ENCODE results near the gene LMBR1.
"Not testable (repeated sequence)": the region's sequence is repeated elsewhere in the genome, so short reads cannot be mapped to it uniquely, and the experiment has no call there.

LMBR1 gene

GRCh38 chr7:156759143-156759542, 133.8 kb downstream of the LMBR1 start:
- no peak for DNase-seq (ENCODE audit: low read depth, low spot score)

DNA sequence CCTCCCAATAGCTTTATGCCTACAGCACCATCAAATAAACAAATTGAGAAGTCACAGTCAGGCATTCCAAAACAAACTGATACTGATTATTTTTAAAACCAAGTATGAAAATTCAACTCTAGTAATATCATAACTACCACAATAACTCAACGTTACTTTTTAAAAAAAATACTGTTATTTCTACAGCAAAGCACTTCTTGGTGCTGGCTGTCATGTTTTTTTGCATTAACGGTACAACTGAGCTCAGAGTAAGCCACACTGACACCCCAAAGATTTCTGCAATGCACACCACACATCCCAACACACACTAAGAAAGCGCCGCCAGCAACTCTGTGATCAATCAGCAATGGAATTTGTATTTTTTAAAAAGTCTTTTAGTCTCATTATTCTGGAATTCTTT, 138.8 kb downstream of the LMBR1 start:
- DNase-seq (ENCODE audit: low read depth, low spot score): no peak

DNA sequence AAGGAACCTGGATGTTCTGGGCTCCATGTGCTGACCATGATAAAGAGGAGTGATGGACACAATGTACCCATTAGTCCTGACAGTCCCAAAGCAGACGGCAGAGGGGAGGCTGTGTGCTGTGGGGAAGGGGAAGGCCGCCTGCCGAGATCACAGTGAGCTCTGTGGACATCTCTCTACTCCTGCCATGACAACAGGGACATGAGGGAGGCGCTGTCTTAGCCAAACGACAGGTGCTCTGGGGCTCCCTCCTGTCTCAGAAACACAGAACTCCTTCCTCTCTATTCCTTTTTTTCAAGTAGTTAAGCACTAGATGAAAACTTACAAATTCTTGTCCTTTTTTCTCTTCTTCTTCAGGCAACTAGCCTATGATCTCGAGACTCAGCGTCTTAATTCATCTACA, 139.4 kb downstream of the LMBR1 start:
- DNase-seq (ENCODE audit: low read depth, low spot score): no peak

GRCh38 chr7:156753229-156753560, 139.8 kb downstream of the LMBR1 start:
- no peak for DNase-seq (ENCODE audit: low read depth, low spot score)

DNA sequence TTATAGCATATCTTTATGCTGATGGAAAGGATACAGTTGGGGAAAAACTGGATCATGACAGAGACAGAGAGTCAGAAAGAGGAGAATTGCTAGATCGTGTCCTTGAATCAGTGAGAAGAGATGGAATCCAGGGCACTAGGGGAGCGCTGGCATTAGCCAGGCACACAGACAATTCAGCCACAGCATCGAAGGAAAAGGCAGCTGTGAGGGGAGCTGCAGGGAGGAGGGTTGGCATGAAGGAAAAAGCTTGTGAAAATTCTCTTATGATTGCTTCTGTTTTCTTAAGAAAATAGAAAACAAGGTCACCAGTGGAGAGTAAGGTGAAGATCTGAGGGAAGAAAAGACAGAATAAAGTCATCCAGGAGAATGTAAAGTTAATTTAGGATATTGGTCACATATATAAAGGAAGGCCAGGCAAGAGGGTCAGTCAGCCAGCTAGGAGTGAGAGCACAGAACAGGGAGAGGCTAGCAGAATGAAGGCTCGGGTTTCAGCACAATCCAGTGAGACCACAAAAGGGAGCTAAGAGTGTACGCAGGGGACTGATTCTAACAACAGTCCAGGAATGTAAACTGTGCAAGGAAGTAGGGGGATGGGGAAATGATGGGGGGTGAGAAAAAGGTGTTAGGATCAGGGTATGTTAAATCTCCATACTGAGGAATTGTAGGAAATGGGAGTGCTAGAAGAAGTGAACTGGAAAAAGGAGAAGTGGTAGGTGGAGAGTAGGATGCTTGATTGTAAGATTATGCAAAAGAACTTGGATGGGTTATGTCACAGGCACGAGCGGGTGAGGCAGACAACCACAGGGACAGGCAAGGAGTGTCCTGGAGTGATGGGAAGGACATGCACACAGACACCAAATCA, 140.4 kb downstream of the LMBR1 start:
- no peak for DNase-seq (ENCODE audit: low read depth, low spot score)

GRCh38 chr7:156751319-156751718, 141.7 kb downstream of the LMBR1 start:
- no peak for DNase-seq (ENCODE audit: low read depth, low spot score)

DNA sequence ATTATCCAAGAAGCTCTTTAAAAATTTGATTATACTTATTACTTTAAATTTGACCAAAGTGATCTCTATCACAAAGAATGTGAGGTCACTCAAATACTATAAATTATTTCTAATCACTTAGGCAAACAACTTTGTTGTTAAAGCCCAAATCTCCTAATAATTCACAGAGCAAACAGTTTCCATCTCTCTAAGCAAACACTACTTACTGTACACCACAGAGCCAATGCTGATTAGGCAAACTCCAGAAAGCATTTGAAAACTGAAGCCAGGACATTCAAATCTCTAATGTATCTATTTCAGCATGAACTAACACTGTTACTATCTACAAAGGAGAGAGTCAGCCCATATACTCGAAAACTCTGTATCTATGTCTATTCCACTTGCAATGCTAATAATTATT, 145.3 kb downstream of the LMBR1 start:
- no peak for DNase-seq (ENCODE audit: low read depth, low spot score)

- no peak for DNase-seq (ENCODE audit: low read depth, low spot score)
These were observed 146.1 kb downstream of the LMBR1 start for GRCh38 chr7:156746891-156747290.

- DNase-seq (ENCODE audit: low read depth, low spot score): no peak
These were observed 153.4 kb downstream of the LMBR1 start for GRCh38 chr7:156739596-156739995.

DNA sequence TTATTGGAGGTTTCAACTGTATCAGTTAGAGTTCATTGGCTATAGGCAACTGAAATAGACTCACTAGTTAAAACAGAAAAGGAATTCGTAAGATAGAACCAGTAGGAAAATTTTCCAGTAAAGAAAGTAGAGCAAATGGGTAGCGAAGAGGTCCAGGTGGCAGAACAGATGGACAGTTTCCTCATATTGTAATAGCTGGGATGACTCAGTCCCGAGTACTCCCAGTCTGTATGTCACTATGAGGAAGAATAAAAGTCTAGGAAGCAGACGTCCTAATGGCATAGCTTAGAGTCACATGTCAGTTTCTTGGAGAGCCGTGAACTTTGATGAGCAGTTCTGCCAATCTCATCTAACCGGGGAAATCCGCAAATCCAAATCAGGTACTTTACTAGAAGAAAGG, 157.1 kb downstream of the LMBR1 start:
- no peak for DNase-seq (ENCODE audit: low read depth, low spot score)

GRCh38 chr7:156733638-156734037, 159.3 kb downstream of the LMBR1 start:
- DNase-seq (ENCODE audit: low read depth, low spot score): no peak

- DNase-seq (ENCODE audit: low read depth, low spot score): no peak
These were observed 160.8 kb downstream of the LMBR1 start for GRCh38 chr7:156732091-156732625.

DNA sequence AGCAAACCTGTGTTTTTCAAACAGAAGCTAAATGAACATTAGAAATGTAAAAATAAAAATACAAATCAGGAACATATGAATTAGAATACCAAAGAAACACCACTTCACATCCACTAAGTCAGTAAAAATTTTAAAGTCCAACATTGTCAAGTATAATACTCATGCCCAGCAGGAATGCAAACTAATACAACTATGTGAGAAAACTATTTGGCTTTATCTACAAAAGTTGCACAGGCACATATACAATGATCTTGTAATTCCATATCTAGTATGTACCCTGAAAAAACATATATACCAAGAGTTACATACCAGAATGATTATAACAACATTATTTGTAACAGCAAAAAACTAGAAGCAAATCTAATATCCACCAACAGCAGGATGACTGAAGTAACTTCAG, 161.3 kb downstream of the LMBR1 start:
- DNase-seq (ENCODE audit: low read depth, low spot score): no peak

GRCh38 chr7:156725936-156726335, 167.0 kb downstream of the LMBR1 start:
- no peak for DNase-seq (ENCODE audit: low read depth, low spot score)

GRCh38 chr7:156725073-156725472, 167.9 kb downstream of the LMBR1 start:
- DNase-seq (ENCODE audit: low read depth, low spot score): no peak

- DNase-seq (ENCODE audit: low read depth, low spot score): no peak
These were observed 170.7 kb downstream of the LMBR1 start for GRCh38 chr7:156722043-156722826.

- DNase-seq (ENCODE audit: low read depth, low spot score): no peak
These were observed 189.1 kb downstream of the LMBR1 start for GRCh38 chr7:156703773-156704482.

- no peak for DNase-seq (ENCODE audit: low read depth, low spot score)
These were observed 189.8 kb downstream of the LMBR1 start for GRCh38 chr7:156703209-156703608.

- no peak for DNase-seq (ENCODE audit: low read depth, low spot score)
These were observed 190.6 kb downstream of the LMBR1 start for GRCh38 chr7:156702399-156702798.

DNA sequence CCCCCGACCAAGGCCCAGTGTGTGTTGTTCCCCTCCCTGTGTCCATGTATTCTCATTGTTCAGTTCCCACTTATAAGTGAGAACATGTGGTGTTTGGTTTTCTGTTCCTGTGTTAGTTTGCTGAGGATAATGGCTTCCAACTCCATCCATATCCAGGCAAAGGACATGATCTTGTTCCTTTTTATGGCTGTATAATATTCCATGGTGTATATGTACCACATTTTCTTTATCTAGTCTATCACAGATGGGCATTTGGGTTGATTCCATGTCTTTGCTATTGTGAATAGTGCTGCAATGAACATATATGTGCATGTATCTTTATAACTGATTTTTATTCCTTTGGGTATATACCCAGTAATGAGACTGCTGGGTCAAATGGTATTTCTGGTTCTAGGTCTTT, 191.2 kb downstream of the LMBR1 start:
- DNase-seq (ENCODE audit: low read depth, low spot score): not testable (repeated sequence)

GRCh38 chr7:156698512-156698911, 194.5 kb downstream of the LMBR1 start:
- DNase-seq (ENCODE audit: low read depth, low spot score): not testable (repeated sequence)

- DNase-seq (ENCODE audit: low read depth, low spot score): not testable (repeated sequence)
These were observed 195.7 kb downstream of the LMBR1 start for GRCh38 chr7:156697283-156697682.
